GM18508 (cell line): ENCODE data around the gene RFX2.
A peak's percentile ranks its signal among the peaks of the same experiment; 100 is the strongest.
"Not testable (repeated sequence)": the region's sequence is repeated elsewhere in the genome, so short reads cannot be mapped to it uniquely, and the experiment has no call there.

Source experiments
- ATAC-seq: cut with Tn5 transposase; IDR thresholded peaks from one replicate; pipeline ENCODE4 v1.9.1; 2021; ENCODE audit warnings: moderate number of reproducible peaks; ENCODE audit not compliant: insufficient read depth, unreplicated experiment

Gene RFX2

GRCh38 chr19:5977785-5978605 lies 132.3 kb downstream of the RFX2 start, which contains the start of gene RANBP3:
Gene RANBP3, minus strand, starts transcription at chr19:5978140. Its CDS starts 58 bp downstream, at chr19:5978082.
- ATAC-seq: peak; percentile 74

- ATAC-seq: no peak
Observed at GRCh38 chr19:5977222-5977784, 133.0 kb downstream of the RFX2 start.

GRCh38 chr19:5976768-5977167 lies 133.5 kb downstream of the RFX2 start:
- ATAC-seq: no peak

- ATAC-seq: no peak
Observed at GRCh38 chr19:5975388-5975728, 134.9 kb downstream of the RFX2 start.

- ATAC-seq: no peak
Observed at GRCh38 chr19:5974721-5975387, 135.4 kb downstream of the RFX2 start.

- no peak for ATAC-seq
Observed at GRCh38 chr19:5973867-5974635, 136.2 kb downstream of the RFX2 start.

GRCh38 chr19:5973376-5973775 lies 136.9 kb downstream of the RFX2 start:
- no peak for ATAC-seq

GRCh38 chr19:5972355-5972731 lies 138.0 kb downstream of the RFX2 start:
- no peak for ATAC-seq

GRCh38 chr19:5971714-5972354 lies 138.5 kb downstream of the RFX2 start:
- ATAC-seq: no peak

GRCh38 chr19:5969476-5969875 lies 140.8 kb downstream of the RFX2 start:
- ATAC-seq: no peak

- no peak for ATAC-seq
Observed at GRCh38 chr19:5968431-5969373, 141.6 kb downstream of the RFX2 start.

GRCh38 chr19:5967994-5968430 lies 142.3 kb downstream of the RFX2 start:
- ATAC-seq: no peak

- no peak for ATAC-seq
Observed at GRCh38 chr19:5967571-5967970, 142.7 kb downstream of the RFX2 start.

GRCh38 chr19:5966941-5967340 lies 143.4 kb downstream of the RFX2 start:
- ATAC-seq: no peak

- ATAC-seq: no peak
Observed at GRCh38 chr19:5966215-5966614, 144.1 kb downstream of the RFX2 start.

- ATAC-seq: no peak
Observed at GRCh38 chr19:5964816-5965565, 145.3 kb downstream of the RFX2 start.

GRCh38 chr19:5963855-5964254 lies 146.4 kb downstream of the RFX2 start:
- ATAC-seq: no peak

- ATAC-seq: not testable (repeated sequence)
Observed at GRCh38 chr19:5963259-5963658, 147.0 kb downstream of the RFX2 start.
